ENCODE measurements around the gene CEP112. TPM values are rescaled to one million over a fixed set of nuclear protein-coding genes. Genes with fewer than 3 reads are reported as not detected.
A peak's percentile ranks its signal among the peaks of the same experiment; 100 is the strongest.

CEP112 gene
- total and polyA plus RNA-seq, 3 donors from 2014 or later = 50.2 to 107 (median 78.8) TPM

DNA sequence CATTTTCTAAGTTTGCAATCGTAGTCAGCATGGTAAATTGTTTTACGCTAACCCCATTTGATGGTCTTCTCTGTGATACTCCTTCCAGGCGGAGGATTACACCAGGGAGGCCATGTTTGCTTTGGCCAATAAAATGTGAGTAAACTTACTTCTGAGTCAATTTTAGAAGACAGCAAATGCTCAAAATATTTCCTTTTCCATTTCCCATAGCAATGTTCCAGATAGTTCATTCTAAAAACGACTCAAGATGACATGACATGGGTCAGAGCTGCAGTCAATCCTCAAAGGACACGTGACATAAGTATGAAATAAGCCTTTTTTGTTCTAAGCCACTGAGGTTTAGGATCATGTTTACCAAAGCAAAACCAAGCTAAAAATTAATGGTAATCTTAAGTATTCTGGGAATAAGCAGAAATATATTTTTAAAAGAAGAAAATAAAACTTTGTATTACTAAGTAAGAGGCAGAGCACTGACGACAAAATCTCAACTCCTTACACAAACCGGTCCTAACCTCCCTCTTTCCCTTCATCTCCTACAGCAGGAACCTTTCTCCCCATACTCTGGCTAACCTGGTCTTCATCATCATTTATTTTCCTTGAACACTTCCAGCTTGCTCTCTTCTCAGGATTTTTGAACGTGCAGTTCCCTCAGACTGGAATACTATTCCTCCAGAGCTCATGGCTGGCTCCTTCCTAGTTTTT is 266.2 kb downstream of the CEP112 start:
- no peak for DNase-seq
- intact Hi-C loops (cut with DNase I; ENCODE audit: low total_unique reads) = no loop called here
- Histone ChIP-seq H3K4me1 (no peaks in the 10 kb centered on the region), H3K36me3 (ENCODE audit: low read depth, missing control alignments) (no peaks in the 10 kb centered on the region), H3K27me3 (no peaks in the 10 kb centered on the region), H3K27ac (no peak overlapping the region), H3K4me3 (no peak overlapping the region), H3K9me3 (no peaks in the 10 kb centered on the region)
- TF ChIP-seq POLR2A (IDR thresholded peaks at IDR 0.05) = no peak
- TF ChIP-seq, protein P1, sequence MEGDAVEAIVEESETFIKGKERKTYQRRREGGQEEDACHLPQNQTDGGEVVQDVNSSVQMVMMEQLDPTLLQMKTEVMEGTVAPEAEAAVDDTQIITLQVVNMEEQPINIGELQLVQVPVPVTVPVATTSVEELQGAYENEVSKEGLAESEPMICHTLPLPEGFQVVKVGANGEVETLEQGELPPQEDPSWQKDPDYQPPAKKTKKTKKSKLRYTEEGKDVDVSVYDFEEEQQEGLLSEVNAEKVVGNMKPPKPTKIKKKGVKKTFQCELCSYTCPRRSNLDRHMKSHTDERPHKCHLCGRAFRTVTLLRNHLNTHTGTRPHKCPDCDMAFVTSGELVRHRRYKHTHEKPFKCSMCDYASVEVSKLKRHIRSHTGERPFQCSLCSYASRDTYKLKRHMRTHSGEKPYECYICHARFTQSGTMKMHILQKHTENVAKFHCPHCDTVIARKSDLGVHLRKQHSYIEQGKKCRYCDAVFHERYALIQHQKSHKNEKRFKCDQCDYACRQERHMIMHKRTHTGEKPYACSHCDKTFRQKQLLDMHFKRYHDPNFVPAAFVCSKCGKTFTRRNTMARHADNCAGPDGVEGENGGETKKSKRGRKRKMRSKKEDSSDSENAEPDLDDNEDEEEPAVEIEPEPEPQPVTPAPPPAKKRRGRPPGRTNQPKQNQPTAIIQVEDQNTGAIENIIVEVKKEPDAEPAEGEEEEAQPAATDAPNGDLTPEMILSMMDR (IDR thresholded peaks at IDR 0.05) = no peak
- 87 to 92% methylated on average over 8 of the region's 8 CpGs for WGBS, 2 donors

- intact Hi-C loops (cut with DNase I; ENCODE audit: low total_unique reads) = no loop called here
These were observed 270.9 kb downstream of the CEP112 start for GRCh38 chr17:65920996-65921395.

DNA sequence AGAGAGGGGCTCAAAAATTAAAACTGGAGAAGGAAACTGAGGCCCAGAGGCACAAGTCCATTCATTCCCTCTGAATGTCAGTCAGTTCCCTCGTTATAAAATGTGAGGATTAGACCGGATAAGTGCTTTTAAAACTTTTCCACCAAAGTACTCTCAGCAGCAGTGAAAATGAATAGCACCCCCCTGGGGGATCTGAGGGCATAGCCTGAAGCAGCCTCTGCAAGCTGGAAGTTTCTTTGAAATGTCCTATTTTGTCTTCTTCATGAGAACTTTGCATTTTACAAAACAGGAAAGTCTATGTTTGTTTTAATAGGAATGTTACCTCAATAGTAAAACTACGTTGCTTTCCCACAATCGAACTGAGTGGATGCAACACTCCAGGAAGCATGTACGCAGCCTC is 273.0 kb downstream of the CEP112 start:
- intact Hi-C loops (cut with DNase I; ENCODE audit: low total_unique reads) = no loop called here
- no peak overlapping the region for H3K27ac ChIP-seq
- DNase-seq = no peak
- H3K4me3 ChIP-seq = no peak overlapping the region
- TF ChIP-seq, protein P1 (IDR thresholded peaks at IDR 0.05) = peak in 1 of 3 experiments; percentile 15
- no peak for TF ChIP-seq POLR2A (IDR thresholded peaks at IDR 0.05)
- no peaks in the 10 kb centered on the region for H3K27me3 ChIP-seq
- H3K4me1 ChIP-seq = peaks cover 9% of the 10 kb centered on the region
- H3K9me3 ChIP-seq = no peaks in the 10 kb centered on the region
- 37 to 45% methylated on average over 5 of the region's 5 CpGs for WGBS, 2 donors
- no peaks in the 10 kb centered on the region for H3K36me3 ChIP-seq (ENCODE audit: low read depth, missing control alignments)

More at GRCh38 chr17:65920996-65921395, 270.9 kb downstream of the CEP112 start:
- no peaks in the 10 kb centered on the region for H3K27me3 ChIP-seq
- H3K36me3 ChIP-seq (ENCODE audit: low read depth, missing control alignments) = no peaks in the 10 kb centered on the region
- H3K27ac ChIP-seq = no peak overlapping the region
- DNase-seq = no peak
- no peak overlapping the region for H3K4me3 ChIP-seq
- TF ChIP-seq, protein P1 (IDR thresholded peaks at IDR 0.05) = no peak
- no peak for TF ChIP-seq POLR2A (IDR thresholded peaks at IDR 0.05)
- H3K9me3 ChIP-seq = no peaks in the 10 kb centered on the region
- H3K4me1 ChIP-seq = peaks cover 9% of the 10 kb centered on the region
- WGBS, 2 donors = 61 to 72% methylated on average over 6 of the region's 6 CpGs

- TF ChIP-seq, protein P1 (IDR thresholded peaks at IDR 0.05) = no peak
- TF ChIP-seq POLR2A (IDR thresholded peaks at IDR 0.05) = no peak
- intact Hi-C loops (cut with DNase I; ENCODE audit: low total_unique reads) = no loop called here
- H3K27me3 ChIP-seq = no peaks in the 10 kb centered on the region
- H3K36me3 ChIP-seq (ENCODE audit: low read depth, missing control alignments) = no peaks in the 10 kb centered on the region
- no peaks in the 10 kb centered on the region for H3K9me3 ChIP-seq
- H3K4me1 ChIP-seq = peaks cover 9% of the 10 kb centered on the region
- no peak for DNase-seq
- no peak overlapping the region for H3K27ac ChIP-seq
- H3K4me3 ChIP-seq = no peak overlapping the region
- 53 to 77% methylated on average over 1 of the region's 1 CpG for WGBS, 2 donors
These were observed 273.4 kb downstream of the CEP112 start for GRCh38 chr17:65918500-65918899.

GRCh38 chr17:65917560-65917959 is 274.4 kb downstream of the CEP112 start:
- peaks cover 9% of the 10 kb centered on the region for H3K4me1 ChIP-seq
- 76 to 78% methylated on average over 6 of the region's 6 CpGs for WGBS, 2 donors
- no peaks in the 10 kb centered on the region for H3K36me3 ChIP-seq (ENCODE audit: low read depth, missing control alignments)
- H3K27ac ChIP-seq = no peak overlapping the region
- DNase-seq = no peak
- no peak overlapping the region for H3K4me3 ChIP-seq
- no peaks in the 10 kb centered on the region for H3K9me3 ChIP-seq
- intact Hi-C loops (cut with DNase I; ENCODE audit: low total_unique reads) = no loop called here
- no peaks in the 10 kb centered on the region for H3K27me3 ChIP-seq
- no peak for TF ChIP-seq POLR2A (IDR thresholded peaks at IDR 0.05)
- TF ChIP-seq, protein P1 (IDR thresholded peaks at IDR 0.05) = no peak

Data from testis (tissue), 3 donors.